HG03439 (cell line): Measurements from ENCODE around the gene KIF2C.
"Not testable (repeated sequence)": the region's sequence is repeated elsewhere in the genome, so short reads cannot be mapped to it uniquely, and the experiment has no call there.

Experiments used
- ATAC-seq: cut with Tn5 transposase; IDR thresholded peaks from one replicate; pipeline ENCODE4 v1.9.1; 2021; ENCODE audit warnings: mild to moderate bottlenecking, moderate library complexity; ENCODE audit not compliant: unreplicated experiment

The KIF2C gene

GRCh38 chr1:44810101-44810761 is 70.6 kb downstream of the KIF2C start:
- ATAC-seq, result no peak

- ATAC-seq, result not testable (repeated sequence)
These were observed 71.1 kb downstream of the KIF2C start for GRCh38 chr1:44810762-44811105.

GRCh38 chr1:44811234-44811633 is 71.6 kb downstream of the KIF2C start:
- no peak for ATAC-seq

GRCh38 chr1:44812822-44813543 is 73.3 kb downstream of the KIF2C start:
- ATAC-seq, result no peak

- ATAC-seq, result not testable (repeated sequence)
These were observed 76.3 kb downstream of the KIF2C start for GRCh38 chr1:44815926-44816325.

GRCh38 chr1:44817307-44817706 is 77.7 kb downstream of the KIF2C start:
- ATAC-seq, result no peak
